ENCODE data around the gene METAP1D.

METAP1D gene

GRCh38 chr2:172097557-172098131 lies 97.9 kb downstream of the METAP1D start:
- peaks cover 11% of the 10 kb centered on the region for H3K4me1 ChIP-seq
- H3K79me2 ChIP-seq, result no peaks in the 10 kb centered on the region
- H3K9me3 ChIP-seq (ENCODE audit: control insufficient read depth, low read length), result no peaks in the 10 kb centered on the region
- no peaks in the 10 kb centered on the region for H3K36me3 ChIP-seq (ENCODE audit: control insufficient read depth, insufficient read depth, low read length)
- no peak overlapping the region for H3K4me2 ChIP-seq (ENCODE audit: low read length)
- no peak overlapping the region for H3K27ac ChIP-seq
- H3K4me3 ChIP-seq (ENCODE audit: low read depth, low read length), result no peak overlapping the region
- no peak for TF ChIP-seq CTCF (IDR thresholded peaks at IDR 0.05)
- H3K27me3 ChIP-seq (ENCODE audit: control insufficient read depth, insufficient read depth, low read length), result peaks cover 28% of the 10 kb centered on the region
- no peak overlapping the region for H3K9ac ChIP-seq
- no peak overlapping the region for H2AFZ ChIP-seq

GRCh38 chr2:172098287-172098649 lies 98.5 kb downstream of the METAP1D start:
- Histone ChIP-seq H3K27me3 (ENCODE audit: control insufficient read depth, insufficient read depth, low read length) (peaks cover 28% of the 10 kb centered on the region), H3K4me3 (ENCODE audit: low read depth, low read length) (no peak overlapping the region), H2AFZ (no peak overlapping the region), H3K79me2 (no peaks in the 10 kb centered on the region), H3K9me3 (ENCODE audit: control insufficient read depth, low read length) (no peaks in the 10 kb centered on the region), H3K36me3 (ENCODE audit: control insufficient read depth, insufficient read depth, low read length) (no peaks in the 10 kb centered on the region), H3K27ac (no peak overlapping the region), H3K4me2 (ENCODE audit: low read length) (no peak overlapping the region), H3K4me1 (peaks cover 11% of the 10 kb centered on the region), H3K9ac (no peak overlapping the region)
- no peak for TF ChIP-seq CTCF (IDR thresholded peaks at IDR 0.05)

- H2AFZ ChIP-seq, result no peak overlapping the region
- H3K79me2 ChIP-seq, result no peaks in the 10 kb centered on the region
- TF ChIP-seq CTCF (IDR thresholded peaks at IDR 0.05), result no peak
- H3K9me3 ChIP-seq (ENCODE audit: control insufficient read depth, low read length), result no peaks in the 10 kb centered on the region
- H3K4me1 ChIP-seq, result peaks cover 11% of the 10 kb centered on the region
- H3K27ac ChIP-seq, result no peak overlapping the region
- peaks cover 28% of the 10 kb centered on the region for H3K27me3 ChIP-seq (ENCODE audit: control insufficient read depth, insufficient read depth, low read length)
- no peaks in the 10 kb centered on the region for H3K36me3 ChIP-seq (ENCODE audit: control insufficient read depth, insufficient read depth, low read length)
- no peak overlapping the region for H3K9ac ChIP-seq
- H3K4me3 ChIP-seq (ENCODE audit: low read depth, low read length), result no peak overlapping the region
- peak overlapping the region; percentile 25 for H3K4me2 ChIP-seq (ENCODE audit: low read length)
Observed at GRCh38 chr2:172098650-172099471, 99.1 kb downstream of the METAP1D start.

GRCh38 chr2:172099472-172100079 lies 99.8 kb downstream of the METAP1D start:
- H3K4me2 ChIP-seq (ENCODE audit: low read length), result no peak overlapping the region
- H3K9ac ChIP-seq, result no peak overlapping the region
- no peaks in the 10 kb centered on the region for H3K36me3 ChIP-seq (ENCODE audit: control insufficient read depth, insufficient read depth, low read length)
- H3K4me1 ChIP-seq, result peaks cover 11% of the 10 kb centered on the region
- H3K27ac ChIP-seq, result no peak overlapping the region
- no peak overlapping the region for H3K4me3 ChIP-seq (ENCODE audit: low read depth, low read length)
- no peak for TF ChIP-seq CTCF (IDR thresholded peaks at IDR 0.05)
- H2AFZ ChIP-seq, result no peak overlapping the region
- H3K9me3 ChIP-seq (ENCODE audit: control insufficient read depth, low read length), result no peaks in the 10 kb centered on the region
- H3K27me3 ChIP-seq (ENCODE audit: control insufficient read depth, insufficient read depth, low read length), result peaks cover 28% of the 10 kb centered on the region
- no peaks in the 10 kb centered on the region for H3K79me2 ChIP-seq

All from parathyroid adenoma (tissue), 2 donors.